Measurements from ENCODE around the gene UBE4B.

The UBE4B gene

GRCh38 chr1:10132852-10133251 lies 100.1 kb downstream of the UBE4B start:
- H3K36me3 ChIP-seq (replicated peaks; ENCODE audit: insufficient read depth, low read length): peaks cover 4% of the 10 kb centered on the region; the same call in 1 of the 2 replicates
- no peaks in the 10 kb centered on the region for H3K9me3 ChIP-seq (replicated peaks; ENCODE audit: insufficient read depth, low read length)
- no peak for DNase-seq
- no peak overlapping the region for H3K27ac ChIP-seq (ENCODE audit: low read length)
- TF ChIP-seq EZH2phosphoT487 (IDR thresholded peaks at IDR 0.05; ENCODE audit: low read length): no peak
- TF ChIP-seq CTCF (IDR thresholded peaks at IDR 0.05; ENCODE audit: low read length): no peak
- no peak for TF ChIP-seq EZH2 (optimal IDR thresholded peaks at IDR 0.05; ENCODE audit: low read depth, low read length)
- no peaks in the 10 kb centered on the region for H3K4me1 ChIP-seq (ENCODE audit: low read length)
- no peaks in the 10 kb centered on the region for H3K79me2 ChIP-seq (ENCODE audit: low read length)
- H2AFZ ChIP-seq (ENCODE audit: low read length): no peak overlapping the region
- no peak overlapping the region for H3K4me3 ChIP-seq (ENCODE audit: low read length)
- no peak overlapping the region for H3K4me2 ChIP-seq (ENCODE audit: low read depth, low read length)
- H3K9me2 ChIP-seq (replicated peaks; ENCODE audit: insufficient read depth, low read length): no peaks in the 10 kb centered on the region
- H3F3A ChIP-seq (ENCODE audit: insufficient read depth, low read length): 0 out of 2 replicates have a peak, but pooled peaks cover 4% of the 10 kb centered on the region
- no peaks in the 10 kb centered on the region for H4K20me1 ChIP-seq (ENCODE audit: insufficient read depth, low read length)
- H3K9ac ChIP-seq (ENCODE audit: low read length): no peak overlapping the region
- no peaks in the 10 kb centered on the region for H3K27me3 ChIP-seq (replicated peaks; ENCODE audit: insufficient read depth, low read length)

GRCh38 chr1:10140981-10141380 lies 108.2 kb downstream of the UBE4B start:
- no peak overlapping the region for H3K27ac ChIP-seq (ENCODE audit: low read length)
- no peak for DNase-seq
- no peak overlapping the region for H3K4me3 ChIP-seq (ENCODE audit: low read length)
- H3F3A ChIP-seq (ENCODE audit: insufficient read depth, low read length): no peaks in the 10 kb centered on the region
- H3K9me3 ChIP-seq (replicated peaks; ENCODE audit: insufficient read depth, low read length): no peaks in the 10 kb centered on the region
- H3K9me2 ChIP-seq (replicated peaks; ENCODE audit: insufficient read depth, low read length): no peaks in the 10 kb centered on the region
- no peaks in the 10 kb centered on the region for H3K79me2 ChIP-seq (ENCODE audit: low read length)
- H3K36me3 ChIP-seq (replicated peaks; ENCODE audit: insufficient read depth, low read length): peaks cover 3% of the 10 kb centered on the region; the same call in 1 of the 2 replicates
- TF ChIP-seq EZH2 (optimal IDR thresholded peaks at IDR 0.05; ENCODE audit: low read depth, low read length) (no peak), CTCF (IDR thresholded peaks at IDR 0.05; ENCODE audit: low read length) (no peak), EZH2phosphoT487 (IDR thresholded peaks at IDR 0.05; ENCODE audit: low read length) (no peak)
- no peaks in the 10 kb centered on the region for H3K4me1 ChIP-seq (ENCODE audit: low read length)
- no peaks in the 10 kb centered on the region for H3K27me3 ChIP-seq (replicated peaks; ENCODE audit: insufficient read depth, low read length)
- no peaks in the 10 kb centered on the region for H4K20me1 ChIP-seq (ENCODE audit: insufficient read depth, low read length)
- no peak overlapping the region for H2AFZ ChIP-seq (ENCODE audit: low read length)
- no peak overlapping the region for H3K4me2 ChIP-seq (ENCODE audit: low read depth, low read length)
- H3K9ac ChIP-seq (ENCODE audit: low read length): no peak overlapping the region

- Histone ChIP-seq H3K36me3 (replicated peaks; ENCODE audit: insufficient read depth, low read length) (0 out of 2 replicates have a peak, but pooled peaks cover 3% of the 10 kb centered on the region), H3K9ac (ENCODE audit: low read length) (no peak overlapping the region), H3K4me3 (ENCODE audit: low read length) (no peak overlapping the region), H3K4me1 (ENCODE audit: low read length) (no peaks in the 10 kb centered on the region), H3K27me3 (replicated peaks; ENCODE audit: insufficient read depth, low read length) (no peaks in the 10 kb centered on the region), H3K9me2 (replicated peaks; ENCODE audit: insufficient read depth, low read length) (no peaks in the 10 kb centered on the region), H3K79me2 (ENCODE audit: low read length) (no peaks in the 10 kb centered on the region), H3K27ac (ENCODE audit: low read length) (no peak overlapping the region), H3F3A (ENCODE audit: insufficient read depth, low read length) (no peaks in the 10 kb centered on the region), H3K9me3 (replicated peaks; ENCODE audit: insufficient read depth, low read length) (no peaks in the 10 kb centered on the region), H2AFZ (ENCODE audit: low read length) (no peak overlapping the region), H4K20me1 (ENCODE audit: insufficient read depth, low read length) (no peaks in the 10 kb centered on the region), H3K4me2 (ENCODE audit: low read depth, low read length) (no peak overlapping the region)
- TF ChIP-seq CTCF (IDR thresholded peaks at IDR 0.05; ENCODE audit: low read length) (no peak), EZH2 (optimal IDR thresholded peaks at IDR 0.05; ENCODE audit: low read depth, low read length) (no peak), EZH2phosphoT487 (IDR thresholded peaks at IDR 0.05; ENCODE audit: low read length) (no peak)
- DNase-seq: no peak
Measured at GRCh38 chr1:10143961-10144485, 111.3 kb downstream of the UBE4B start.

Data from MM.1S (cell line).